ENCODE results near the gene TMEM245. TPM values are rescaled to one million over a fixed set of nuclear protein-coding genes. Genes with fewer than 3 reads are reported as not detected.

TMEM245 gene
- total and polyA plus RNA-seq, 2 donors (not counting 1 experiment from before 2014, with no cell fraction given), result 6.3 to 34.3 TPM

- H3K9me3 Mint-ChIP-seq (ENCODE audit: insufficient read depth), result no peaks in the 10 kb centered on the region
- peak overlapping the region; percentile 57 for H3K27ac Mint-ChIP-seq
- Histone ChIP-seq H4K20me1 (ENCODE audit: control insufficient read depth, insufficient read depth, low read length, poor library complexity, severe bottlenecking) (peaks cover 49% of the 10 kb centered on the region), H3K9ac (ENCODE audit: low read length) (peak overlapping the region; percentile 1), H3K36me3 (replicated peaks in 1 of 2; ENCODE audit: control extremely low read depth in 1 of 2, control insufficient read depth in 1 of 2, extremely low read depth in 1 of 2, insufficient read depth in 2 of 2, low read length in 1 of 2) (peaks cover 0 to 9% of the 10 kb centered on the region in 2 experiments), H2AFZ (ENCODE audit: insufficient read depth, low read depth, low read length, poor library complexity, severe bottlenecking) (no peak overlapping the region), H3K27me3 (replicated peaks in 1 of 4; ENCODE audit: control extremely low read depth in 1 of 4, control insufficient read depth in 3 of 4, insufficient read depth in 4 of 4, low read length in 3 of 4) (no peaks in the 10 kb centered on the region), H3K79me2 (ENCODE audit: control insufficient read depth, insufficient read depth, low read length) (peaks cover 84% of the 10 kb centered on the region), H3K4me2 (replicated peaks; ENCODE audit: low read depth, low read length, poor library complexity, severe bottlenecking) (peak overlapping the region; percentile 10), H3K27ac (ENCODE audit: low read length in 2 of 2) (no peak overlapping the region), H3K4me1 (ENCODE audit: control insufficient read depth in 2 of 2, insufficient read depth in 2 of 2, low read length in 2 of 2) (peaks cover 5 to 28% of the 10 kb centered on the region in 2 donors), H3K4me3 (ENCODE audit: control extremely low read depth in 1 of 5, extremely low read depth in 1 of 5, insufficient read depth in 1 of 5, low read depth in 2 of 5, low read length in 4 of 5) (no peak overlapping the region), H3K9me3 (ENCODE audit: control extremely low read depth in 1 of 3, control insufficient read depth in 2 of 3, insufficient read depth in 1 of 3, low read length in 2 of 3) (no peaks in the 10 kb centered on the region)
- H3K4me3 Mint-ChIP-seq, result no peak overlapping the region
- H3K27me3 Mint-ChIP-seq, result no peaks in the 10 kb centered on the region
- ATAC-seq (ENCODE audit: low read depth), result no peak
- peaks cover 55% of the 10 kb centered on the region for H3K4me1 Mint-ChIP-seq
- ChIA-PET POLR2A (interaction anchor here (0.7 kb wide), 1 partner anchor 8 kb away, joined by 6 read pairs; no protein-coding TSS in a partner anchor), CTCF (interaction anchor here (0.8 kb wide), 1 partner anchor 219 kb away, joined by 4 read pairs; no protein-coding TSS in a partner anchor)
- no peak for TF ChIP-seq EZH2 (IDR thresholded peaks at IDR 0.05; ENCODE audit: borderline replicate concordance, insufficient read depth, low read depth, low read length, poor library complexity, severe bottlenecking)
- no peak for TF ChIP-seq CTCF (IDR thresholded peaks at IDR 0.05)
- WGBS (ENCODE audit: insufficient coverage), result no CpG with 5 or more reads among the region's 4 CpGs
- intact Hi-C loops (cut with micrococcal nuclease), result no loop called here
- DNase-seq, result no peak
These were observed 12.1 kb downstream of the TMEM245 start for GRCh38 chr9:109107402-109108240.

GRCh38 chr9:109101810-109102209 is 17.9 kb downstream of the TMEM245 start:
- TF ChIP-seq CTCF (IDR thresholded peaks at IDR 0.05), result no peak
- TF ChIP-seq EZH2 (IDR thresholded peaks at IDR 0.05; ENCODE audit: borderline replicate concordance, insufficient read depth, low read depth, low read length, poor library complexity, severe bottlenecking), result no peak
- H3K27me3 Mint-ChIP-seq, result no peaks in the 10 kb centered on the region
- intact Hi-C loops (cut with micrococcal nuclease), result no loop called here
- H3K4me1 Mint-ChIP-seq, result peaks cover 37% of the 10 kb centered on the region
- Histone ChIP-seq H3K4me1 (ENCODE audit: control insufficient read depth in 2 of 2, insufficient read depth in 2 of 2, low read length in 2 of 2) (peaks cover 3 to 9% of the 10 kb centered on the region in 2 donors), H3K9me3 (ENCODE audit: control extremely low read depth in 1 of 3, control insufficient read depth in 2 of 3, insufficient read depth in 1 of 3, low read length in 2 of 3) (no peaks in the 10 kb centered on the region), H3K4me3 (ENCODE audit: control extremely low read depth in 1 of 5, extremely low read depth in 1 of 5, insufficient read depth in 1 of 5, low read depth in 2 of 5, low read length in 4 of 5) (no peak overlapping the region), H3K9ac (ENCODE audit: low read length) (no peak overlapping the region), H2AFZ (ENCODE audit: insufficient read depth, low read depth, low read length, poor library complexity, severe bottlenecking) (no peak overlapping the region), H3K79me2 (ENCODE audit: control insufficient read depth, insufficient read depth, low read length) (peaks cover 85% of the 10 kb centered on the region), H4K20me1 (ENCODE audit: control insufficient read depth, insufficient read depth, low read length, poor library complexity, severe bottlenecking) (peaks cover 43% of the 10 kb centered on the region), H3K36me3 (replicated peaks in 1 of 2; ENCODE audit: control extremely low read depth in 1 of 2, control insufficient read depth in 1 of 2, extremely low read depth in 1 of 2, insufficient read depth in 2 of 2, low read length in 1 of 2) (peaks cover 0 to 22% of the 10 kb centered on the region in 2 experiments), H3K27ac (ENCODE audit: low read length in 2 of 2) (peak overlapping the region in 1 of 2 donors; percentile 12), H3K4me2 (replicated peaks; ENCODE audit: low read depth, low read length, poor library complexity, severe bottlenecking) (peak overlapping the region; percentile 43), H3K27me3 (replicated peaks in 1 of 4; ENCODE audit: control extremely low read depth in 1 of 4, control insufficient read depth in 3 of 4, insufficient read depth in 4 of 4, low read length in 3 of 4) (no peaks in the 10 kb centered on the region)
- CTCF ChIA-PET, result no interaction called here
- DNase-seq (no peak), ATAC-seq (ENCODE audit: low read depth) (peak; percentile 28)
- POLR2A ChIA-PET, result no interaction called here
- 57% methylated on average over 1 of the region's 3 CpGs for WGBS (ENCODE audit: insufficient coverage)
- H3K9me3 Mint-ChIP-seq (ENCODE audit: insufficient read depth), result no peaks in the 10 kb centered on the region
- peak overlapping the region; percentile 72 for H3K27ac Mint-ChIP-seq
- H3K4me3 Mint-ChIP-seq, result peak overlapping the region; percentile 51
